Gastrocnemius medialis (tissue), 4 donors: Measurements from ENCODE around the gene DHRSX.

Experiments
- CTCF ChIP-seq, 5 experiments: fragments of 450-650 bp in 3 of 5; fragments of 200-600 bp in 2 of 5; sonication (generic) in 2 of 5; IDR thresholded peaks in 4 of 5; conservative IDR thresholded peaks in 1 of 5; 1 replicate in 4 of 5; 2 replicates in 1 of 5; pipeline ENCODE4 v1.5.1; 2016 to 2019; ENCODE audit warnings: antibody characterized with exemption in 5 of 5, mild to moderate bottlenecking in 3 of 5, moderate library complexity in 3 of 5
- POLR2A ChIP-seq, 2 donors: fragments of 450-650 bp; IDR thresholded peaks; one replicate each; pipeline ENCODE4 v1.6.1; 2017; ENCODE audit warnings: antibody characterized with exemption in 2 of 2, mild to moderate bottlenecking in 2 of 2, moderate library complexity in 2 of 2

- no peak for TF ChIP-seq CTCF (IDR thresholded peaks at IDR 0.05 in 4 of 5, conservative IDR thresholded peaks at IDR 0.05 in 1 of 5)
- no peak for TF ChIP-seq POLR2A (IDR thresholded peaks at IDR 0.05)
Observed at GRCh38 chrX:2442694-2443093, 58.1 kb downstream of the DHRSX start.
